ENCODE results near the gene GABRA5. TPM values are rescaled to one million over a fixed set of nuclear protein-coding genes. Genes with fewer than 3 reads are reported as not detected.

Gene GABRA5
- total and polyA plus RNA-seq, 2 of the 4 experiments (the other 2 are of a cell fraction) = 4.0 to 7.3 TPM

DNA sequence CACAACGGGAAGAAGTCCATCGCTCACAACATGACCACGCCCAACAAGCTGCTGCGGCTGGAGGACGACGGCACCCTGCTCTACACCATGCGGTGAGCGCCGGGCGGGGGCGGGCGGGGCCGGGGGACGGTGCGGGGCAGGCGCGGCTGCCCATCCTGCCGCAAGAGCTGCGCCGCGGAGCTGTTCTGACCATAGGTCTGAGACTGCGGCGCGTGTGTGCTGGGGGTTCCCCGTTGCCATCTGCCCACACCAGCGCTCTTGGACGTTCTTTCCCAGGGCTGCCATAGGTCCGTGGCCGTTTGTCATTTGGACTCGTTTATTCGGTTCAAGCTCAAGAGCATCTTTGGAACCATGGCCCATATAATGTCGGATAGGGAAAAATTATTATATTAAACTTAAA is 16.6 kb downstream of the GABRA5 start:
- ATAC-seq (ENCODE audit: low read depth) (no peak), DNase-seq (no peak)
- no peak overlapping the region for H2AK9ac ChIP-seq (replicated peaks; ENCODE audit: low read depth, low read length, poor library complexity)
- in situ Hi-C loops (cut with MboI; ENCODE audit: low sequenced_read_pairs) = loop anchor here (25.0 kb wide), 1 partner anchor 1229 kb away; no protein-coding TSS in a partner anchor
- CTCF ChIA-PET = no interaction called here
- peaks cover 4% of the 10 kb centered on the region; the same call in 1 of the 2 replicates for H3K9me3 ChIP-seq (ENCODE audit: control insufficient read depth, insufficient read depth, low read length)
- no peak overlapping the region for H3K56ac ChIP-seq (ENCODE audit: extremely low read depth, insufficient read depth, low read length)
- H3K18ac ChIP-seq (ENCODE audit: low read depth, low read length) = no peak overlapping the region
- no TSS peak for BruUV-seq (replicated peaks)
- no peak overlapping the region for H3K27ac ChIP-seq (ENCODE audit: insufficient read depth, low read length)
- H3K79me1 ChIP-seq (ENCODE audit: low read depth in 1 of 2, low read length in 2 of 2) = no peaks in the 10 kb centered on the region
- H2AFZ ChIP-seq (replicated peaks; ENCODE audit: low read length, poor library complexity) = no peak overlapping the region
- intact Hi-C loops (cut with micrococcal nuclease) = no loop called here
- 95% methylated on average over 8 of the region's 32 CpGs; no CpG with 5 or more reads in 1 of the 2 experiments for WGBS, 2 experiments (ENCODE audit: extremely low coverage in 2 of 2, insufficient read length in 1 of 2)
- H4K91ac ChIP-seq (ENCODE audit: insufficient read depth, low read depth, low read length) = no peak overlapping the region
- no peak for TF ChIP-seq MAZ (IDR thresholded peaks at IDR 0.05; ENCODE audit: borderline replicate concordance, low read depth, low read length)
- no peak for TF ChIP-seq MAFK (IDR thresholded peaks at IDR 0.05; ENCODE audit: low read depth, low read length)
- TF ChIP-seq USF2 (IDR thresholded peaks at IDR 0.05; ENCODE audit: low read depth, low read length) = no peak
- TF ChIP-seq CEBPB (IDR thresholded peaks at IDR 0.05; ENCODE audit: low read depth, low read length) = no peak
- no peak for TF ChIP-seq SMC3 (IDR thresholded peaks at IDR 0.05; ENCODE audit: low read depth, low read length)
- no peak for TF ChIP-seq ELK1 (IDR thresholded peaks at IDR 0.05; ENCODE audit: borderline replicate concordance, low read depth, low read length)
- no peak for TF ChIP-seq CTCF (conservative IDR thresholded peaks at IDR 0.05; ENCODE audit: low read depth, low read length)
- TF ChIP-seq CHD1 (IDR thresholded peaks at IDR 0.05; ENCODE audit: low read depth, low read length) = no peak
- H3K9ac ChIP-seq (ENCODE audit: low read depth, low read length) = no peak overlapping the region
- no peaks in the 10 kb centered on the region for H4K20me1 ChIP-seq (ENCODE audit: insufficient read depth, low read length)
- dilution Hi-C loops (cut with HindIII; ENCODE audit: low sequenced_read_pairs, unreplicated experiment) = no loop called here
- H3K9me1 ChIP-seq (ENCODE audit: insufficient read depth, low read length) = no peaks in the 10 kb centered on the region
- no peak overlapping the region for H3K14ac ChIP-seq (replicated peaks; ENCODE audit: low read depth, low read length)
- no peak overlapping the region for H3K4ac ChIP-seq (ENCODE audit: low read depth, low read length)
- H4K8ac ChIP-seq (ENCODE audit: low read depth in 2 of 2, low read length in 2 of 2) = no peak overlapping the region
- no peak overlapping the region for H2AK5ac ChIP-seq (ENCODE audit: low read depth, low read length)
- H2BK15ac ChIP-seq (ENCODE audit: low read depth, low read length) = no peak overlapping the region
- no peaks in the 10 kb centered on the region for H3K27me3 ChIP-seq (ENCODE audit: control insufficient read depth, insufficient read depth, low read length)
- POLR2A ChIA-PET (ENCODE audit: unreplicated experiment) = no interaction called here
- H3K23ac ChIP-seq (ENCODE audit: low read depth, low read length) = no peak overlapping the region
- no peak overlapping the region for H3K4me2 ChIP-seq (ENCODE audit: low read depth, low read length)
- no peak overlapping the region for H2BK5ac ChIP-seq (ENCODE audit: low read depth, low read length, poor library complexity, severe bottlenecking)
- no peak overlapping the region for H2BK120ac ChIP-seq (ENCODE audit: low read depth, low read length)
- no peak overlapping the region for H3K4me3 ChIP-seq (ENCODE audit: insufficient read depth, low read depth, low read length)
- H3K4me1 ChIP-seq (ENCODE audit: control insufficient read depth, insufficient read depth, low read length) = no peaks in the 10 kb centered on the region
- H4K5ac ChIP-seq (ENCODE audit: low read depth, low read length) = no peak overlapping the region
- H2BK20ac ChIP-seq (ENCODE audit: low read depth, low read length) = no peak overlapping the region
- no peaks in the 10 kb centered on the region for H3K36me3 ChIP-seq (ENCODE audit: control insufficient read depth, insufficient read depth, low read length)

All from IMR-90 (cell line).